CD4-positive, alpha-beta memory T cell (primary cell): Measurements from ENCODE around the gene LRP4. TPM values are rescaled to one million over a fixed set of nuclear protein-coding genes. Genes with fewer than 3 reads are reported as not detected.
A peak's percentile ranks its signal among the peaks of the same experiment; 100 is the strongest.

Experiments
- CTCF ChIA-PET: fragments of 350-600 bp; sonication (Branson Sonifier 250); formaldehyde crosslinking; loops from one replicate; lab custom pipeline; 2021; ENCODE audit warnings: inconsistent platforms; ENCODE audit not compliant: partially characterized antibody; lab: Charles Lee
- POLR2A ChIA-PET: fragments of 350-600 bp; sonication (Branson Sonifier 250); formaldehyde crosslinking; loops from one replicate; lab custom pipeline; 2021; ENCODE audit not compliant: partially characterized antibody; lab: Charles Lee
- DNase-seq, 5 donors: peaks; one replicate each; pipeline versions ENCODE4 v3.0.0 to v3.0.0-alpha.2; 2020 to 2022; ENCODE audit warnings: mixed read lengths in 1 of 5
- H3K27ac ChIP-seq: one replicate; pipeline ENCODE4 v1.7.0; 2013; ENCODE audit warnings: low read depth, low read length
- H3K27me3 ChIP-seq: 2 replicates; pipeline ENCODE4 v1.7.0; 2013; ENCODE audit warnings: mild to moderate bottlenecking, low read length, moderate library complexity; ENCODE audit not compliant: insufficient read depth
- H3K36me3 ChIP-seq: 2 replicates; pipeline ENCODE4 v1.7.0; 2013; ENCODE audit warnings: mild to moderate bottlenecking, low read length, moderate library complexity; ENCODE audit not compliant: insufficient read depth
- H3K4me1 ChIP-seq: 2 replicates; pipeline ENCODE4 v1.7.0; 2013; ENCODE audit warnings: mild to moderate bottlenecking, low read length, moderate library complexity; ENCODE audit not compliant: insufficient read depth
- H3K4me3 ChIP-seq, 2 donors: one replicate each; pipeline ENCODE4 v1.7.0; 2013; ENCODE audit warnings: low read length in 2 of 2, mild to moderate bottlenecking in 1 of 2
- H3K9me3 ChIP-seq, 2 donors: one replicate each; pipeline ENCODE4 v1.7.0; 2013; ENCODE audit warnings: low read length in 2 of 2, control low read depth in 1 of 2; ENCODE audit not compliant: control insufficient read depth in 1 of 2
- H3K27ac Mint-ChIP-seq, 7 donors: one replicate each; pipeline ENCODE4 v1.8.0; 2020 to 2021; ENCODE audit warnings: mixed read lengths in 7 of 7, mild to moderate bottlenecking in 6 of 7, inconsistent platforms in 3 of 7, moderate library complexity in 3 of 7
- H3K27me3 Mint-ChIP-seq, 2 donors: one replicate each; pipeline ENCODE4 v1.8.0; 2020 to 2021; ENCODE audit warnings: mixed read lengths in 2 of 2
- H3K36me3 Mint-ChIP-seq, 2 donors: one replicate each; pipeline ENCODE4 v1.8.0; 2020 to 2021; ENCODE audit warnings: mixed read lengths in 2 of 2, inconsistent platforms in 1 of 2, mild to moderate bottlenecking in 1 of 2
- H3K4me1 Mint-ChIP-seq, 4 donors: one replicate each; pipeline ENCODE4 v1.8.0; 2020 to 2021; ENCODE audit warnings: mixed read lengths in 4 of 4, mild to moderate bottlenecking in 1 of 4
- H3K4me3 Mint-ChIP-seq, 8 donors: one replicate each; pipeline ENCODE4 v1.8.0; 2020 to 2021; ENCODE audit warnings: mixed read lengths in 8 of 8, mild to moderate bottlenecking in 7 of 8, moderate library complexity in 6 of 8, inconsistent platforms in 3 of 8
- H3K9me3 Mint-ChIP-seq, 8 donors: one replicate each; pipeline ENCODE4 v1.8.0; 2020 to 2021; ENCODE audit warnings: mixed read lengths in 8 of 8, mild to moderate bottlenecking in 5 of 8, inconsistent platforms in 3 of 8, moderate library complexity in 1 of 8
- intact Hi-C: fragments of 100-400 bp; cut with micrococcal nuclease; formaldehyde crosslinking; loops from one replicate; pipeline ENCODE4 v1.15.1; 2023
- polyA plus RNA-seq, 2 donors: library from polyadenylated mRNA; unstranded; fragments of 300-500 nt; fragmentation: Illumina TruSeq; gene quantifications; one replicate each; pipeline ENCODE4 v1.2.3, GENCODE V29; 2021
- total RNA-seq, 2 experiments: library from RNA; stranded (reverse); gene quantifications; one replicate each; pipeline ENCODE4 v1.2.3, GENCODE V29; 2021

Gene LRP4
- total and polyA plus RNA-seq, 4 experiments from 2014 or later = not detected

- Histone ChIP-seq H3K9me3 (no peaks in the 10 kb centered on the region), H3K4me1 (peaks cover 26% of the 10 kb centered on the region), H3K27ac (no peak overlapping the region), H3K4me3 (no peak overlapping the region), H3K27me3 (no peaks in the 10 kb centered on the region), H3K36me3 (no peaks in the 10 kb centered on the region)
- no peak overlapping the region for H3K27ac Mint-ChIP-seq
- DNase-seq = no peak
- ChIA-PET POLR2A (no interaction called here), CTCF (no interaction called here)
- no peaks in the 10 kb centered on the region for H3K27me3 Mint-ChIP-seq
- H3K4me1 Mint-ChIP-seq = peaks cover 14 to 39% (median 20%) of the 10 kb centered on the region in 4 donors
- intact Hi-C loops = no loop called here
- no peaks in the 10 kb centered on the region for H3K9me3 Mint-ChIP-seq
- H3K4me3 Mint-ChIP-seq = no peak overlapping the region
- peaks cover 3 to 4% of the 10 kb centered on the region in 2 donors for H3K36me3 Mint-ChIP-seq
Measured at GRCh38 chr11:46836431-46836830, 81.9 kb downstream of the LRP4 start.

- H3K27ac ChIP-seq = no peak overlapping the region
- peaks cover 3 to 4% of the 10 kb centered on the region in 2 donors for H3K36me3 Mint-ChIP-seq
- DNase-seq = no peak
- no peak overlapping the region for H3K4me3 ChIP-seq
- intact Hi-C loops = no loop called here
- no peak overlapping the region for H3K4me3 Mint-ChIP-seq
- no peaks in the 10 kb centered on the region for H3K27me3 Mint-ChIP-seq
- no peaks in the 10 kb centered on the region for H3K36me3 ChIP-seq
- no peaks in the 10 kb centered on the region for H3K9me3 ChIP-seq
- H3K4me1 ChIP-seq = peaks cover 26% of the 10 kb centered on the region
- no peaks in the 10 kb centered on the region for H3K27me3 ChIP-seq
- ChIA-PET POLR2A (no interaction called here), CTCF (no interaction called here)
- H3K4me1 Mint-ChIP-seq = peaks cover 13 to 39% (median 20%) of the 10 kb centered on the region in 4 donors
- H3K9me3 Mint-ChIP-seq = no peaks in the 10 kb centered on the region
- no peak overlapping the region for H3K27ac Mint-ChIP-seq
Measured at GRCh38 chr11:46835897-46836296, 82.5 kb downstream of the LRP4 start.

- H3K27ac ChIP-seq = no peak overlapping the region
- Mint-ChIP-seq H3K4me1 (peaks cover 13 to 39% (median 24%) of the 10 kb centered on the region in 4 donors), H3K36me3 (peaks cover 2 to 3% of the 10 kb centered on the region in 2 donors), H3K27ac (no peak overlapping the region), H3K27me3 (no peaks in the 10 kb centered on the region), H3K4me3 (no peak overlapping the region), H3K9me3 (no peaks in the 10 kb centered on the region)
- H3K4me1 ChIP-seq = peaks cover 24% of the 10 kb centered on the region
- no peak overlapping the region for H3K4me3 ChIP-seq
- POLR2A ChIA-PET = no interaction called here
- H3K36me3 ChIP-seq = no peaks in the 10 kb centered on the region
- intact Hi-C loops = no loop called here
- no peaks in the 10 kb centered on the region for H3K9me3 ChIP-seq
- H3K27me3 ChIP-seq = no peaks in the 10 kb centered on the region
- DNase-seq = no peak
- CTCF ChIA-PET = interaction anchor here (0.6 to 0.9 kb wide), 2 partner anchors 8 to 13 kb away, joined by 3 read pairs; no protein-coding TSS in a partner anchor
Measured at GRCh38 chr11:46834821-46835220, 83.5 kb downstream of the LRP4 start.

GRCh38 chr11:46832511-46833214, 85.7 kb downstream of the LRP4 start:
- no peak for DNase-seq
- intact Hi-C loops = no loop called here
- H3K4me3 ChIP-seq = no peak overlapping the region
- Mint-ChIP-seq H3K36me3 (peaks cover 0 to 3% of the 10 kb centered on the region in 2 donors), H3K4me3 (no peak overlapping the region), H3K9me3 (no peaks in the 10 kb centered on the region), H3K27me3 (no peaks in the 10 kb centered on the region), H3K4me1 (peaks cover 15 to 31% (median 23%) of the 10 kb centered on the region in 4 donors), H3K27ac (peak overlapping the region in 3 of 7 donors; percentile 8 to 50 (median 13))
- H3K9me3 ChIP-seq = no peaks in the 10 kb centered on the region
- H3K27ac ChIP-seq = no peak overlapping the region
- CTCF ChIA-PET = no interaction called here
- no peaks in the 10 kb centered on the region for H3K36me3 ChIP-seq
- no peaks in the 10 kb centered on the region for H3K27me3 ChIP-seq
- POLR2A ChIA-PET = no interaction called here
- H3K4me1 ChIP-seq = peaks cover 9% of the 10 kb centered on the region

- no peaks in the 10 kb centered on the region for H3K27me3 Mint-ChIP-seq
- H3K4me1 ChIP-seq = peaks cover 24% of the 10 kb centered on the region
Measured at GRCh38 chr11:46827995-46828394, 90.4 kb downstream of the LRP4 start.

GRCh38 chr11:46826310-46827044, 91.9 kb downstream of the LRP4 start:
- POLR2A ChIA-PET = interaction anchor here (0.9 to 2.2 kb wide), 3 partner anchors 19 to 209 kb away, joined by 3 to 20 read pairs (median 4); partner anchors contain the start of genes ARHGAP1, ATG13, CKAP5 and HARBI1
- peak overlapping the region; percentile 74 to 85 (median 81) for H3K4me3 Mint-ChIP-seq
- CTCF ChIA-PET = interaction anchor here (1.1 to 2.1 kb wide), 4 partner anchors 9 to 64 kb away, joined by 3 to 5 read pairs (median 4); no protein-coding TSS in a partner anchor
- peak overlapping the region in 1 of 2 donors; percentile 51 for H3K4me3 ChIP-seq
- H3K9me3 Mint-ChIP-seq = no peaks in the 10 kb centered on the region
- peaks cover 16% of the 10 kb centered on the region for H3K4me1 ChIP-seq
- H3K27ac ChIP-seq = no peak overlapping the region
- DNase-seq = peak; percentile 57 to 71 (median 61)
- peak overlapping the region in 4 of 7 donors; percentile 17 to 76 (median 68) for H3K27ac Mint-ChIP-seq
- H3K36me3 Mint-ChIP-seq = no peaks in the 10 kb centered on the region
- no peaks in the 10 kb centered on the region for H3K36me3 ChIP-seq
- H3K27me3 ChIP-seq = no peaks in the 10 kb centered on the region
- peaks cover 14 to 36% (median 22%) of the 10 kb centered on the region in 4 donors for H3K4me1 Mint-ChIP-seq
- no peaks in the 10 kb centered on the region for H3K9me3 ChIP-seq
- intact Hi-C loops = loop anchor here (1.0 kb wide), 1 partner anchor 20 kb away; the partner anchor contains the start of gene CKAP5
- no peaks in the 10 kb centered on the region for H3K27me3 Mint-ChIP-seq

More at GRCh38 chr11:46827995-46828394, 90.4 kb downstream of the LRP4 start:
- Histone ChIP-seq H3K4me3 (no peak overlapping the region), H3K9me3 (no peaks in the 10 kb centered on the region), H3K36me3 (no peaks in the 10 kb centered on the region), H3K27me3 (no peaks in the 10 kb centered on the region), H3K27ac (no peak overlapping the region)
- CTCF ChIA-PET = no interaction called here
- Mint-ChIP-seq H3K9me3 (no peaks in the 10 kb centered on the region), H3K4me3 (peak overlapping the region in 3 of 8 donors; percentile 3 to 85 (median 35)), H3K4me1 (peaks cover 16 to 38% (median 27%) of the 10 kb centered on the region in 4 donors), H3K36me3 (no peaks in the 10 kb centered on the region), H3K27ac (peak overlapping the region in 2 of 7 donors; percentile 2 to 29)
- no peak for DNase-seq
- POLR2A ChIA-PET = interaction anchor here (2.2 kb wide), 1 partner anchor 18 kb away, joined by 20 read pairs; the partner anchor contains the start of gene CKAP5
- intact Hi-C loops = no loop called here
